ENCODE results near the gene USP15.

Gene USP15

DNA sequence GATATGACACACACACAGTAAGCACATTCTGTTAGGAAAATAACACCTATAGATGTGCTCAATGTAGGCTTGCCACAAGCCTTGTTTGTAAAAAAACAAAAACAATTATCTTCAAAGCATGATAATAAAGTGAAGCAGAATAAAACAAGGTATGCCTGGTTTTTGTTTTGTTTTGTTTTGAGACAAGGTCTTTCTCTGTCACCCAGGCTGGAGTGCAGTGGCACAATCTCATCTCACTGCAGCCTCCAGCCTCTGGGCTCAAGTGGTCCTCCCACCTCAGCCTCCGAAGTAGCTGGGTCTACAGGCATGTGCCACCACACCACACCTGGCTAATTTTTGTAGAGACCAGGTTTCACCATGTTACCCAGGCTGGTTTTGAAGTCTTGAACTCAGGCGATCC lies 154.0 kb downstream of the USP15 start:
- no peak for TF ChIP-seq CTCF (IDR thresholded peaks at IDR 0.05; ENCODE audit: insufficient read depth, low read depth, low read length, missing control alignments)
- H3K4me3 ChIP-seq (ENCODE audit: low read depth, low read length): no peak overlapping the region
- DNase-seq (ENCODE audit: low read depth): no peak

DNA sequence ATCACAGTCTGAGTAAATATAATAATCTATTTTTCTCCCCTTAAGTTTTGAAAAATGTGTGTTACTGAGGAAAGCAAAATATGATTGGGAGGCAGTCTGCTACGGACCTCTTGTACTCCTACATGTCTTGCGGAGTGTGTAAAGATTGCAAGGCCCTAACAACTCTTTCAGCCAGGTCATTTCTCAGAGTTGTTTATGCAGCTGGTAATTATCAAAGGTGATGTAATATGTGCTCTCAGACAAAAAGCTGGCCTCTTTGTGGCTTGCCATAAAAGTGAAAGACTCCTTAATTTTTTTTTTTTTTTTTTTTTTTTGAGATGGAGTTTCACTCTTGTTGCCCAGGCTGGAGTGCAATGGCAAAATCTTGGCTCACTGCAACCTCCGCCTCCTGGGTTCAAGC lies 165.9 kb downstream of the USP15 start:
- no peak overlapping the region for H3K4me3 ChIP-seq (ENCODE audit: low read depth, low read length)
- TF ChIP-seq CTCF (IDR thresholded peaks at IDR 0.05; ENCODE audit: insufficient read depth, low read depth, low read length, missing control alignments): no peak
- DNase-seq (ENCODE audit: low read depth): no peak

GRCh38 chr12:62429457-62429856 lies 169.3 kb downstream of the USP15 start:
- no peak overlapping the region for H3K4me3 ChIP-seq (ENCODE audit: low read depth, low read length)
- TF ChIP-seq CTCF (IDR thresholded peaks at IDR 0.05; ENCODE audit: insufficient read depth, low read depth, low read length, missing control alignments): no peak
- DNase-seq (ENCODE audit: low read depth): no peak

- no peak for TF ChIP-seq CTCF (IDR thresholded peaks at IDR 0.05; ENCODE audit: insufficient read depth, low read depth, low read length, missing control alignments)
- peak; percentile 5 for DNase-seq (ENCODE audit: low read depth)
- peak overlapping the region; percentile 58 for H3K4me3 ChIP-seq (ENCODE audit: low read depth, low read length)
Observed at GRCh38 chr12:62434494-62435302, 174.5 kb downstream of the USP15 start.

DNA sequence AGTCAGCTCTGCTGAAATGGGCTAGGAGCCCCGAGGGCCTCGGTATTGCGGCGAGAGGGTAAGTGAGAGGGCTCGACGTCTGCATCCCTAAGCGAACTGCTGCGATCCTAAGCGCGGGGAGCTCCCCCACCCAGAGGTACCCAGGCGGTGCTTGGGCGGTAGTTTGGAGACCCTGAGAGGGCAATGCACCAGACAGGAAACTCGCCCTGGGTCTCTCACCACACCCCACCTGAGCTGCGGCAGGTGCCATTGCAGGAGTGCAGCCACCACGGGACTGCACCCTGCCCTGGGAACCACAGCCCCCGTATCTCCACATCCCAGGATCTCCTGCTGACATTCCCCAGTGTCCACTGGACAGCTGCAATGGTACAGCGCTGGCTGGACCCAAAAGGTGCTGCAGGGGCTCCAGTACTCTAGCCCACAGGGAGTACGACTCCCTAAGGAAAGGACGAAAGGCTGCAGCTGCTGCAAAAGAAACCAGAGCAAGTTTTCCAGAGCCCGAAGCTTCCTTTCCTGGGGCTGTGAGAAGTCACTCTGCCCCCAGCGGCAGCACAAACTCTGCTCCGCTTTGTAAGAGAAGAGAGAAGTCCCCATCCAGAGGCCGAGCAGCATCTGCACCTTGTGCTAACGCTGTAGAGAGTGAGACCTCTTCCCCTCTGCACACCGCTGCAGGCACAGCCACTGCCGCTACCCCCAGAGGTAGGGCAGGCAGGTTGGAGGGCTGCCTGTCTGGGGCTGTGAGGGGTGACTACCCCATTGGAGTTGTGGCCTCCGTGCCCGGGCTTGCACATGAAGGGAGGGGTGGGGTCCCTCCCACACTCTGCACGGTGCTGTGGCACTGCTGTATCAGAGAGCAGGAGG lies 175.3 kb downstream of the USP15 start:
- peak; percentile 58 for TF ChIP-seq CTCF (IDR thresholded peaks at IDR 0.05; ENCODE audit: insufficient read depth, low read depth, low read length, missing control alignments)
- peak overlapping the region; percentile 58 for H3K4me3 ChIP-seq (ENCODE audit: low read depth, low read length)
- DNase-seq (ENCODE audit: low read depth): peak; percentile 68

GRCh38 chr12:62436164-62436503 lies 175.9 kb downstream of the USP15 start:
- no peak for TF ChIP-seq CTCF (IDR thresholded peaks at IDR 0.05; ENCODE audit: insufficient read depth, low read depth, low read length, missing control alignments)
- no peak overlapping the region for H3K4me3 ChIP-seq (ENCODE audit: low read depth, low read length)
- DNase-seq (ENCODE audit: low read depth): peak; percentile 16
